Liver (tissue), 3 donors: Measurements from ENCODE around the gene ZNF710.

ENCODE experiments used
- CTCF ChIP-seq: fragments of 150-350 bp; IDR thresholded peaks from 2 replicates; pipeline ENCODE4 v1.5.1; 2017; ENCODE audit warnings: improper control_type of control experiment, low read depth, low read length; ENCODE audit not compliant: missing input control
- EGR1 ChIP-seq, 2 donors: IDR thresholded peaks; 2 replicates each; pipeline ENCODE4 v1.6.1; 2016 to 2018; ENCODE audit warnings: antibody characterized with exemption in 2 of 2, low read depth in 2 of 2
- donor health status: healthy.
- donor health status: healthy.

DNA sequence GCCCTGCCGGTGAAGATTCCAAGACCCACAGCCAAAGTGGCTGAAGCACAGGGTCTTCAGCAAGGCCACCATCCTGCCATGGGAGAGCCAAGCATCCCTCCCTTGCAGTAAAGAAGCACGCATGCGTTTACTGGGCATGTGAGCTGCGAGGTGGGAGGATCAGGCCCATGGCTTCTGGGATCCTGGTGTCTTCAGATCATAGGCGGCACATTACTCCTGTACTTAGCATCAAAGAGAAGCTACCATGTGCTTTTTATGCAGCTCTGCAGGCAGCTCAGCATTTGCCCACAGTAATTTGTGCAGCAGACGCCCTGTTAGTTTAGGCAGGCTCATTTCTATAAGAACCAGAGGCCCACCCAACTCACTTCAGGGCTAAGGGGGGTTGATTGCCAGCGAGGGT, 55.4 kb downstream of the ZNF710 start:
- TF ChIP-seq CTCF (no peak), EGR1 (IDR thresholded peaks at IDR 0.05; ENCODE audit: low read depth in 2 of 2) (no peak)
